Stimulated activated CD8-positive, alpha-beta memory T cell treated with anti-CD3 and anti-CD28 coated beads, Interleukin-2, amount 100 ng/mL, for 48 hours (primary cell): ENCODE results near the gene TMEM229B.

Experiments
- DNase-seq, 2 donors: peaks; one replicate each; pipeline ENCODE4 v3.0.0-alpha.2; 2020; ENCODE audit warnings: low read depth in 2 of 2

The TMEM229B gene

GRCh38 chr14:67424539-67424938 lies 64.0 kb downstream of the TMEM229B start:
- DNase-seq: no peak

- DNase-seq: no peak
These were observed 65.1 kb downstream of the TMEM229B start for GRCh38 chr14:67423424-67423823.

- no peak for DNase-seq
These were observed 66.9 kb downstream of the TMEM229B start for GRCh38 chr14:67421356-67422224.
